Hematopoietic multipotent progenitor cell treated with erythropoietin and hydrocortisone succinate and interleukin-3 and kit ligand, for 4 days (in vitro differentiated cells): ENCODE data around the gene GANC.
"Not testable (repeated sequence)": the region's sequence is repeated elsewhere in the genome, so short reads cannot be mapped to it uniquely, and the experiment has no call there.

Source experiments
- DNase-seq: peaks from one replicate; pipeline ENCODE4 v3.0.0-alpha.2; 2015

The GANC gene, protein sequence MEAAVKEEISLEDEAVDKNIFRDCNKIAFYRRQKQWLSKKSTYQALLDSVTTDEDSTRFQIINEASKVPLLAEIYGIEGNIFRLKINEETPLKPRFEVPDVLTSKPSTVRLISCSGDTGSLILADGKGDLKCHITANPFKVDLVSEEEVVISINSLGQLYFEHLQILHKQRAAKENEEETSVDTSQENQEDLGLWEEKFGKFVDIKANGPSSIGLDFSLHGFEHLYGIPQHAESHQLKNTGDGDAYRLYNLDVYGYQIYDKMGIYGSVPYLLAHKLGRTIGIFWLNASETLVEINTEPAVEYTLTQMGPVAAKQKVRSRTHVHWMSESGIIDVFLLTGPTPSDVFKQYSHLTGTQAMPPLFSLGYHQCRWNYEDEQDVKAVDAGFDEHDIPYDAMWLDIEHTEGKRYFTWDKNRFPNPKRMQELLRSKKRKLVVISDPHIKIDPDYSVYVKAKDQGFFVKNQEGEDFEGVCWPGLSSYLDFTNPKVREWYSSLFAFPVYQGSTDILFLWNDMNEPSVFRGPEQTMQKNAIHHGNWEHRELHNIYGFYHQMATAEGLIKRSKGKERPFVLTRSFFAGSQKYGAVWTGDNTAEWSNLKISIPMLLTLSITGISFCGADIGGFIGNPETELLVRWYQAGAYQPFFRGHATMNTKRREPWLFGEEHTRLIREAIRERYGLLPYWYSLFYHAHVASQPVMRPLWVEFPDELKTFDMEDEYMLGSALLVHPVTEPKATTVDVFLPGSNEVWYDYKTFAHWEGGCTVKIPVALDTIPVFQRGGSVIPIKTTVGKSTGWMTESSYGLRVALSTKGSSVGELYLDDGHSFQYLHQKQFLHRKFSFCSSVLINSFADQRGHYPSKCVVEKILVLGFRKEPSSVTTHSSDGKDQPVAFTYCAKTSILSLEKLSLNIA (N-terminal part only)

DNA sequence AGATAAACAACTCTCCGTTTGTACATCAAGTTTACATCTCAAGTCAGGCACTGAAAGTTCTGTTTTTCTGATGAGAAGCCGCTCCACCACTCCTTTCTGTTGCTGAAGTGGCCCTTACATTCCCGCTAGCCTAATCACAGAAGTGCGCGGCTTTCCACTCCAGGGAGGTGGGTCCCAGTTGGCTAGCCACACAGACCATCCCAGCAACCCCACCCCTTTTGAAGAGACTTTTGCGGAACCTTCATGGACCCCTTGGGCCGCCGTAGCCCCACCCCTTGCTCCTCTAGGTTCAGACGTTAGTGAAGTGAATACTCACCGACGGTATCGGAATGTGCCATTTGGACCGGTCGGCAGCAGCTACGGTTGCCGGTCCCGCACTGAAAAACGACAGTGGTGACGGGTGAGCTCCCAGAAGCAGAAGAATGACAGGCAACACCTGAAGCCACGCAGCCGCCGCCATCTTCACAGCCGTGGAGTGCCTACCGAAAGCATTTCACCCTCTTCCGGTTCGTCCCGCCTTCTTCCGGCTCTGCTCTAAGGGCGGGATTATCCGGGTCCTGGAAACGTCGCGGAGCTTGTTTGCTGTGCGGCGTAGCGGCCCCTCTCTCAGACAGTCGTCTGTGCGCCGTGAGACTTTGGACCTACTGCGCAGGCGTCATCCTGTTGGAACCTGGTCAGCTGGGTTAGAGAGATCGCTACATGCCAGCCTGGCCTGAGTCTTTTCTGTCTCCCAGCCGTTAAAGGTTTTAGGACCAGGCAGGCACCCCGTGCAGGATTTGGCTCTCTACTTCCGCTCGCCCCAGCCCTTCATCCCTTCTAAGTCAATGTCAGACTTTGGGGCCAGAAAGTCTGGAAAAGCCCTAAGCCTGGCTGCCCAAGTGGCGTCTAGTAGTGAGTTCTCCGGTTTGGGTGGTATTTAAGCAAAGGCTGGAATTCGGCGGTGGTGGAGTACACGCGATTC lies at the start of gene GANC, which contains the start of gene TMEM87A:
TSS of gene GANC (plus strand) at position 263 of the 961 bp plus-strand sequence. CDS start 1,281 bp downstream, outside the sequence.
TSS of gene TMEM87A (minus strand) at position 495 of the 961 bp plus-strand sequence. CDS start at position 460, 35 bp downstream.
- DNase-seq, result peak; percentile 100

DNA sequence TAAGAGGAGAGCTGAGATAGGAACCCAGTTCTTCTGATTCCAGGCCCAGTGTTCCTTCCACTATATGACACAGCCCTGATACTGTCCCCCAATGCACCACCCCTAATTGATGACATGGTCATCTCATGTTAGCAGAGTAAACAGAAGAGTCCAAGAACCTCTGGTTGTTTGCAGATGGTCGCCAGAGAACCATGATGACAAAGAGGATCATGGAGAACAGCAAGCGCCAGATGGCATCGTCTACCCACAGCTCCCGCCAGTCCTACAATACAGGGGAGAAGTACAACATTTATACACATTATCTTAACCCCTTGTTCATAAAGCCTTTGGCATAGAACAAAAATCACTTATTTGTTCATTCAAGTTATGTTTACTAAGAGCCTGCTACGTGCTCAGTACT lies 46.4 kb upstream of the GANC start:
- no peak for DNase-seq

DNA sequence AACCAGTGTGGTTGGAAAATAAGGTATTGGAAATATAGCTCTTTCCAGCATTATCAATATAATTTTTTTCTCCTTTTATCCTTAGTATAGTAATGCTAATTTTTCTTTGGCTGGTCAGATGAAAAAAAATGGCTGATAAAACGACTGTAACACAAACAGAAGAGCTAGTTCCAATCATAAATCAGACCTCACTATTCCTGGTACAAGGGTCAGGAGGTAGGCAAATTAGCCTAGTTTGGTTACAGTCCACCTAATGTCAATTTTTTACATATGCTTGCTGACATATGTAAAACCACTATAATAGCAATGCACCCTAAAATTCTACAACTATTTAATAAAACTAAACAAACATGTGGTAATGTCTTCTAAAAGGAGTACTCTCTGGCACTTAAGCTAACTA lies 45.0 kb upstream of the GANC start:
- DNase-seq, result no peak

DNA sequence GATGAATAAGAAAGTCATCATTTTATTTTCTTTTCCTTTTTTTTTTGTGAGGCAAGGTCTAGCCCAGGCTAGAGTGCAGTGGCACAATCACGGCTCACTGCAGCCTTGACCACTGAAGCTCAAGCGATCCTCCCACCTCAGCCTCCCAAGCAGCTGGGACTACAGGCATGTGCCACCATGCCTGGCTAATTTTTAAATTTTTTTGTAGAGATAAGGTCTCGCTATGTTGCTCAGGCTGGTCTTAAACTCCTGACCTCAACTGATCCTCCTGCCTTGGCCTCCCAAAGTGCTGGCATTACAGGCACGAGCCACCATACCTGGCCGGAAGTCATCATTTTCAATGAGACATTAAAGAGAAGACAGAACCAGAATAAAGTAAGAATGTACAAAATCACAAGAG lies 44.0 kb upstream of the GANC start:
- DNase-seq, result not testable (repeated sequence)

DNA sequence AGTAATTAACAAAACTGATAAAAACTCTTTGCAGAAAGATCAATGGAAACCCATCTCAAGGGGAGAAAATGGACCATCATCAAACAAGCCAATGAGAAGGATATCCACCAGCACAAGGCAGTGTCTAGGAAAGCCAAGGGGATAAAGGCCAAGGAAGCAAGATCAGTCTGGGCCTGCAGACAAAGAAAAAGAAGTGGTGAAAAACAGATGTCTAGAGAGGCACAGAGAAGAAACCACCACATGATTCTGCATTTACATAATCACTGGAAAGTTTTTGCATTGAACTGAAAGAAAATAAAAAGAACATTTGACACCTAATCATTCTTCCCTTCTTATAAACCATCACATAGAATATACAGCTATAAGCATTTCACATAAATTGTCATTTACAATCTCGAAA lies 41.9 kb upstream of the GANC start:
- DNase-seq, result no peak

DNA sequence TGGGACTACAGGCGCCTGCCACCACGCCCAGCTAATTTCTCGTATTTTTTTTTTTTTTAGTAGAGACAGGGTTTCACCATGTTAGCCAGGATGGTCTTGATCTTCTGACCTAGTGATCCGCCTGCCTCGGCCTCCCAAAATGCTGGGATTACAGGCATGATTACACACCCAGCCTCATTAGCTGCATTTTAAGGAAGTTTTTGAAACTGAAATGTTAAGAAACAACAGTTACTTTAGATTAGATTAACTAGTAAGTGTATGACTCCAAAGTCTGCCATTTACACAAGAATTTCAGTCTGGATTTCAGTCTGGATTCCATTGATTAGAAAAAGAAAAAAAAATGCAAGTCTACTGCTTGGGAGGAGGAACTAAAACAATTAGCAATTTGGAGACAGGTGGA lies 40.4 kb upstream of the GANC start:
- no peak for DNase-seq

DNA sequence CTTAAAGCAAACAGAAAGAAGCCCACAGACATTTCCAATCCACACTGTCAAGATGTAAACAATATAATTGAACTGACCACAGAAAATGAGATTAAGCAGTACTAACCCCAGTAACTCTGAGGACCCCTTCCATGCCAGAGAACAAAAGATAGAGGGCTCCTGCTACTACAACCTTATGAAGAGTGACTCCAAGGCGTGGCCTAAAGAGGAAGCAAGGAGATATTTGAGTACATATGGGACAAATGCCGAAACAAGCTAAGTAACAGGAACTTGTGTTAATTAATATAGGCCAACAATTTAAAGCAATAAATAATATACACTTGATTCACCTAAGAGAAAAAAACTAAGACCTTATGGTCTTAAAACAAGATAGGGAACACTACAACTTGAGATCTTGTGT lies 39.9 kb upstream of the GANC start:
- peak; percentile 24 for DNase-seq

DNA sequence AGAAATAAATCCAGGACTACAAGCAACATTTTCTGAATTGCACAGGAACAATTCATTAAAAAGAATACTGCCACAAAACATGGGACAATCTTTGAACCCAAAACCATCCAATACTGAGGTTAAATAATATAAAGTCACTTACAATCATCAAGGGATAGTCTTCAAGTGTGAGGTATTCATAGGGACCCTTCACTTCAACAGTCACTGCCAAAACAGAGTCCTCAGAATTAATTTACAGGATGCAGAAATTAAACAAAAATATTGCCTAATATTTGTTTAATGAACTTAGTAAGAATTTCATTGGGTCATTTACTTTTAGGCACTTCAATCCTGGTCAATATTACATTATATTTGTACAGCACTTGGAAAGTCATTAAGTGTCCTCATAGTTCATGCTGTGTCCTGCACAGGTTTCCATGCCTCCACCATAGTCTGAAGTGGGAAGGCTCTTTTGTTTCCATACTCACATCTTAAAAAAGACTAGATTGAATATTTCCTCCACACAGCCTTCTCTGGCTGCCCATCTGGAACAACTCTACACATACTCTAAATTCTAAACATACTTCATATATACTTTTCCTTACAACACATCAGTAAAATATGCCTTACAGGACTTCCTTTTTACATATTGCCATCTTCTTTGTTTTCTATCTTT lies 33.3 kb upstream of the GANC start:
- DNase-seq, result no peak

DNA sequence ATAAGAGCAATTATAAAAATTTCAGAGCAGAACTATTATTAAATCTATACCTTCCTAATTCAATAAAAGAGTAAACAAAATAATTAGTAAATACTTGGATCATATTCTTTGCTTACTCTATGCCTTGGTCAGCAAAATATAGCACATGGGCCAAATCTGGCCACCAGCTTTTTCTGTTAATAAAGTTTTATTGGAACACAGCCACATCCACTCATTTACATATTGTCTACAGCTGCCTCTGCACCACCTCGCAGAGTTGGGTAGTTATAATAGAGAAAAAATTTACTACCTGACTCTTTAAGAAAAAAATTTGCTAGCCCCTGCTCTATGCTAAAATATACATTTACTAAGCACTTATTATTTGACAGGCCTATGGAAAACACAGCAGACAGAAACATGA lies 32.2 kb upstream of the GANC start:
- no peak for DNase-seq

DNA sequence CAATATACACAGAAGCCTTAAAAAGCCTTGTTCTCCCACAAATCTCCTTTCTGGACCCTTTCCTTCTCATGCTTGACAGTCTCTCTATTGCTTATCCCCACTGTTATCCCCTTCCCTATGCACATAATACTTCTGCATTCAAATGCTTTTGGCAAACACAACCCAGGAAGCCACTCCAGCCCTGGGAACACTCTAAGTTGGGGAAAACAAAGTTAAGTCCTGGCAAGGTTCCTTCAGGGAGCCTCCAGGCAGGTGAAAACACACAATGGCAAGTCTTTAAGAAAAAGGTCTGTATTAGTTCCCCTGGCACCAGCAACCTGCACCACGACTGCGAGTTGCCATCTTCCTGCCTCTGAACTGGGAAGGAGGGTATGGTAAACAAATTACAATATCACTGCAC lies 19.7 kb upstream of the GANC start:
- DNase-seq, result no peak

DNA sequence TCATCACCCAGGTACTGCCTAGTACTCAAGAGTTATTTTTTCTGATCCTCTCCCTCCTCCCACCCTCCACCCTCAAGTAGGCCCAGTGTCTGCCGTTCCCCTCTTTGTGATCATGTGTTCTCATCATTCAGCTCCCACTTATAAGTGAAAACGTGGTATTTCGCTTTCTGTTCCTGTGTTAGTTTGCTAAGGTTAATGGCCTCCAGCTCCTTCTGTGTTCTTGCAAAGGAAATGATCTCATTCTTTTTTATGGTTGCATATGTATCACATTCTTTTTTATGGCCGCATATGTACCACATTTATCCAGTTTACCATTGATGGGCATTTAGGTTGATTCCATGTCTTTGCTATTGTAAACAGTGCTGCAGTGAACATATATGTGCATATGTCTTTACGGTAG lies 8.2 kb upstream of the GANC start:
- no peak for DNase-seq

DNA sequence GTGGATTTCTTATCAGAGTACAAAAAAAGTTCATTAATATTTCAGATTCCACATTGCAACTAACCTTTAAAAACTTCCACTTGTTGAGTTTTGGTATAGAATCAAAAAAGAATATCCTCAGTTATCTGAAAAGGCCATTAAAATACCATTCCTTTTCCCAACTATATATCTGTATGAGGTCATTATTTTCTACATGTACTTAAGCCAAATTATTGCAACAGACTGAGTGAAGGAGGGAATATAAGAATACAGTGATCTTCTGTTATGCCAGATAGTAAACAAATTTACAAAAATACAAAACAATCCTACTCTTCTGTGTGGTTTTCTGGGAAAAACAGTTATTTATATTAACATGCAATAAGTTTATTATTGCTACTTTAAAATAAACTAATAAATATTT lies 5.7 kb upstream of the GANC start:
- no peak for DNase-seq

DNA sequence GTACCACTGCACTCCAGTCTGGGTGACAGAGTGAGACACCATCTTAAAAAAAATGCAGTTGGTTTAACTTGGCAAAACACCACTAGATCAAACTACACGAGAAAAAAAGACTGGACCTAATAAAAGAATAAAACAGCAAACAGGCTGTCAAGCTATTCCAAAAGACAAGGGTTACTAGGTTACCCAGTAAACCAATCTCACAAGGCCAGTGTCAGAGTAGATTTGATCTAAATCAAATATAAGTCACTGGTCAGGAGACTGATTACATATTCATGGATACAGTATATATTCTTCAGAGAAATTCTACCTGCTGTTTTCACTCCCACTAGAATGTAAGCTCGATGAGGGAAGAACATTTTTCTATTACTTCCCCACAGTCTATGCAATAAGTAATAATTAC lies 2.5 kb upstream of the GANC start:
- DNase-seq, result no peak

DNA sequence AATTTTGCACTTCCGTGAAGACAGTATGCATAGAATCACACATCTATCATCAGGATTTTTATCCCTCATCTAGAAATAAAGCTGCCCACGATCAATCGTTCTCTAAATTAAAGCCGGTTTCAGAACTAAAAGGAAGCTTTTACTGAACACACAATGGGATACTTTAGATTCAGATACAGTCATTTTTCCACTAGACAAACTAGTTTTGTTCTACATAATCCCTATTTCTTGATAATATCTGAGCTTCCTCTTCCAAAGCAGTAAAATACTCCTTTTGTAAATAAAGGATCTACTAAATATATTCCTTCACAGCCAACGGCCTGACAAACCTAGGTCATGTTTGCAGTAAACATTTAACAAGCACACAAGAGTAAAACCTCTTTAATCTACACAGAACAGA lies 2.0 kb upstream of the GANC start:
- DNase-seq, result no peak

DNA sequence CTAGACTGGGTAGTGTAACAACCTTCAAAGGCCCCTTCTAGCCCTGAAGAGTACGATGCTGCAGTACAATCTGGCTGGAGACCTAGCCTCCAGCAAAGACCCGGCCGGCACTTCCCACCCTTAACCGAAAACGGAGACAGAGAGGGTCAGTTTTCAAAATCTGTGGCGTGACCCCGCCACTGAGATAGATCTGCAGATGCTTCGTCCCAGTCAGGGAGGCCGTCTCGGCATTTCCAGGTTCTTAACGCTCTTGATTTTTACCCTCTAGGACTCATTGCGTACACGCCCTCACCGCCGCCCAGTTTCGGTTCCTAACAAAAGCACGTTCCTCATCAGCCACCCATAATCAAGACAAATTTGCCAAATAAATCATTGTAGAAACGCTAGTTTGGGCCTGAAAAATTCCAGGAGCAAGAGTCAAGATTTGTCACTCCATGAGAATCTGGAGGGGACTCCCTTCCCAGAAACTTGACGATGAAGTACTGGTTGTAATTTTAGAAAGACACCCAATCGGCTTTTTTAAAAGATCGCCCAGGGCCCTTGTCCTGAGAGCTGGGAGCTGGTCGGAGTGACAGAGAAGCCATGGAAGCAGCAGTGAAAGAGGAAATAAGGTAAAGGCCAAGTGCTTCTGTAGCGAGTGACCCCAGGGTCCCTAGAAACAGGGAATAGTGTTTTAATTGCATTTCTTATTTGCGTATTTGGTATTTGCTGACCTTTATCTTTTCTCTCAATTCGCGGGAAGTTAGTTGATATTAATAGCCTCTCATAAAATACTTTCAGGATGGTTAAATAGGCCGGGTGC lies 1.1 kb downstream of the GANC start:
- DNase-seq, result peak; percentile 77

DNA sequence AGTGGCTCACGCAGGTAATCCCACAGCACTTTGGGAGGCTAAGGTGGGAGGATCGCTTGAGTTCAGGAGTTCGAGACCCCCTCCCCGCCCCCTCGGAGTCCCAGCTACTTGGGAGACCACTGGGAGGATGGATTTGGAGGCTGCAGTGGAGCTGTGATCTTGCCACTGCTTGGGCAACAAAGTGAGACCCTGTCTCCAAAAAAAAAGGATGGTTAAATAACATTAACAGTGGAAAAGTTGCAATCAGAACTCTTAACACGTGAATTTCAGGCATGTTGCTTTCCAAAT lies 1.6 kb downstream of the GANC start:
- peak; percentile 9 for DNase-seq

DNA sequence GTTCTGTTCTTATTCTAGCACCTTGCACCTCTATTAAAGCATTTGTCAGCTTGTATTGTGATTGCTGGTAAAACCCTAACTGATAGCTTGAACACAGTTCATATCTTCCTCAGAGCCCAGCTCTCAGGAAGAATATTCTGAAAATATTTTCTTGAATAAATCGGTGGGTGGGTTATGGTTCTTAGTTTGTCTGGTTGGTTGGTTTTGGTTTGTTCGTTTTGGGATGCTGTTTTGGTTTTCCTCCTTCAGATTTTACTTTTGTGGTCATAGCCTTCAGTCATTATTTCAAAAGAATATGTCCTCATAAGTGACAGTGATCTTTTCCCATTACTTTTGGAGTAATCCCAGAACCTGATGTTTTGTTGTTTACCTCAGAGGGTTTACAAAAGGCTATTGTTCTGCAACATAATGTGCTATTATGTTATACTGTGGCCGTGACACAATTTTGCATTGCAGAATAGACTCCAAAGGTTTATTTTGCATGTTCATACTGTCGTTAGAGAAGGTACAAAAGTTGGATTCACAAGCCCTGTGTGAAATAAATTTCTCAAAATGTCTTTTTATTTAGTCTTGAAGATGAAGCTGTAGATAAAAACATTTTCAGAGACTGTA lies 2.9 kb downstream of the GANC start:
- DNase-seq, result peak; percentile 10

DNA sequence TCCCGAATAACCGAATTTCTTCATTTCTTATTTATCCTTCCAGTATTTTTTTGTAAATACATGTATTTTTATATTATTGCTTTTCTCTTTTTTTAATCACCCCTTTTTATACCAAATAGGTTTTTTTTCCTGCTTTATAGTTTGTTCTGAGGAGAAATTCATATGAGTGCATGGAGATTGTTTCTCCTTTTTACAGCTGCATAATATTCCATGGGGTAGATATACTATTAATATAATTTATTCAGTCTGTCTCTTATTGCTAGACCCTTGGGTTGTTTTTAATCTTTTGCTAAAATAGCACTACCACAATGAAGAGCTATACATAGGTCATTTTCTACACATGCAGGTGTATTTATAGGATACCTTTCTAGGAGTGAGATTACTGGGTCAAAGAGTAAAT lies 3.8 kb downstream of the GANC start:
- DNase-seq, result no peak

DNA sequence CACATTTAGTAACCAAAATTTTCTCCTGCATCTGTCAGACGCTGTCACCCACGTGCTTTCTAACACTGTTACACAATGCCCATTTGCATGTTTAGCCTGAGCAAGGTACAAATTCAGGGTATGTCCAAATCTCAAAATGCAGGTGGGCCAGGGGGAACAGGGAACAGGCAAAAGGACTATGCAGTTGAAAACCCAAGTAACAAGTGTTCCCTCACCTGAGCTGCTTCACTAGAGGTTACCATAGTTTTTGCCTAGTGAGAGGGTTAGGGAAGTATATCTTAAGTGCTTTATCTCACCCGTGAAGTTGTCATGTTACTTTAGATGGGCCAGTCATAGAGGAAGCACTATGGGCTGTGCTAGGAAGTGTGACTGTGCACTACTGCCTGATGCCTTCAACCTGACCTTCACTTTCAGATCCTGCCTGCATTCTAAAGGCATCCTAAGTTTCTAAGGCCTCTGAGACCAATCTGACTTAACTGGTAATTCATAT lies 6.3 kb downstream of the GANC start:
- DNase-seq, result peak; percentile 71

DNA sequence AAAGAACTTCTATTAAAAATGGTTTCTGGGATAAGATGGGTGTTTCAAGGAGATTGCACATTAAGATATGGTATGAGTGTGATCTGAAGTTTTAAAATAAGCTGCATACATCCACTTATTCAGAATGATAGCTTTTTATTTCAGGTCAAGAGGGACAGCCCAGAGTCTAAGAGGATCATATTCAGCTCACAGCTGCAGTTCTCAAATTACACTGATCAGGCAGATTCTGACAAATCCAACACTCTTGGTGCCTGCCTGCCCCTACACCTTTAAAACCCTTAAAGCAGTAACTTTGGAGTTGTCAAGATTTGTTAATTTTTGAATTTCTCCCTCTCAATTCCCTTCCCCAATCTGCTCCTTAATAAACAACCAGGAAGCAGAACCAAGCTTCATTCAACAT lies 9.3 kb downstream of the GANC start:
- no peak for DNase-seq

DNA sequence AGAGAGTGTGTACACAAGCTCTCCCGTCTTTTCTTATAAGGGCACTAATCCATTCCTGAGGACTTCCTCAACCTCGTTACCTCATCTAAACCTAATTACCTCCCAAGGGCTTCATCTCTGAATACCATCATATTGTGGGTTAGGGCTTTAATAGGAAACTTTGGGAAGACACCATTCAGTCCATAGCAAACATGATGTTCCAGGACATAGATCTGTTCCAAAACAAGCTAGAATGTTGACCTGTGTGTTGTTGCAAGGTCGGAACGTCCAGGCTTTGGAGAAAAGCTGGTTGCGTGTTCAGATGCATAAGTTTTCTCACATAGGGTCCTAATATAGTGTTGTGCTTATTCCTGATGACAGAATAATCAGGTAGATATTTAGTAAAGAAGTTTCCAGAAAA lies 9.9 kb downstream of the GANC start:
- no peak for DNase-seq
